Activated CD4-positive, CD25-positive, alpha-beta regulatory T cell treated with anti-CD3 and anti-CD28 coated beads, Interleukin-2, amount 50 U/mL, for 24 hours (primary cell): ENCODE measurements around the gene RMI2.
A peak's percentile ranks its signal among the peaks of the same experiment; 100 is the strongest.

Experiments
- ATAC-seq, 2 donors: fragments of 150-1000 bp; cut with Tn5 transposase; one replicate each; pipeline ENCODE4 v1.10.0; 2021; ENCODE audit warnings: mild to moderate bottlenecking in 1 of 2, moderate library complexity in 1 of 2

The RMI2 gene

GRCh38 chr16:11329071-11329491 lies 16.2 kb upstream of the RMI2 start:
- ATAC-seq: peak; percentile 44 to 50

- ATAC-seq: no peak
Measured at GRCh38 chr16:11329891-11330290, 15.4 kb upstream of the RMI2 start.

- no peak for ATAC-seq
Measured at GRCh38 chr16:11330526-11331237, 14.6 kb upstream of the RMI2 start.

- no peak for ATAC-seq
Measured at GRCh38 chr16:11331967-11332366, 13.3 kb upstream of the RMI2 start.

- peak in 1 of 2 donors; percentile 23 for ATAC-seq
Measured at GRCh38 chr16:11333010-11333409, 12.2 kb upstream of the RMI2 start.

GRCh38 chr16:11333702-11334101 lies 11.6 kb upstream of the RMI2 start:
- ATAC-seq: no peak

- no peak for ATAC-seq
Measured at GRCh38 chr16:11334831-11335404, 10.3 kb upstream of the RMI2 start.

GRCh38 chr16:11339075-11339474 lies 6.2 kb upstream of the RMI2 start:
- ATAC-seq: no peak

- ATAC-seq: no peak
Measured at GRCh38 chr16:11340710-11341109, 4.5 kb upstream of the RMI2 start.

GRCh38 chr16:11341371-11341770 lies 3.9 kb upstream of the RMI2 start:
- ATAC-seq: no peak

GRCh38 chr16:11342021-11342855 lies 3.0 kb upstream of the RMI2 start:
- peak in 1 of 2 donors; percentile 24 for ATAC-seq

- ATAC-seq: no peak
Measured at GRCh38 chr16:11346700-11347319, 1.6 kb downstream of the RMI2 start.

- ATAC-seq: no peak
Measured at GRCh38 chr16:11347831-11348230, 2.6 kb downstream of the RMI2 start.

GRCh38 chr16:11348737-11349598 lies 3.7 kb downstream of the RMI2 start:
- no peak for ATAC-seq

GRCh38 chr16:11349599-11350276 lies 4.5 kb downstream of the RMI2 start:
- no peak for ATAC-seq

GRCh38 chr16:11350519-11350918 lies 5.3 kb downstream of the RMI2 start:
- ATAC-seq: no peak

GRCh38 chr16:11350921-11351335 lies 5.7 kb downstream of the RMI2 start:
- ATAC-seq: no peak

GRCh38 chr16:11353158-11353557 lies 7.9 kb downstream of the RMI2 start:
- ATAC-seq: no peak

GRCh38 chr16:11354407-11354732 lies 9.1 kb downstream of the RMI2 start:
- peak; percentile 1 to 6 for ATAC-seq

- peak; percentile 89 to 91 for ATAC-seq
Measured at GRCh38 chr16:11354733-11355574, 9.7 kb downstream of the RMI2 start.

- no peak for ATAC-seq
Measured at GRCh38 chr16:11355862-11356261, 10.6 kb downstream of the RMI2 start.
